Activated CD8-positive, alpha-beta memory T cell treated with anti-CD3 and anti-CD28 coated beads for 36 hours (primary cell): ENCODE measurements around the gene CAMK1D. TPM values are rescaled to one million over a fixed set of nuclear protein-coding genes. Genes with fewer than 3 reads are reported as not detected.

ENCODE experiments used
- CTCF ChIA-PET: fragments of 350-600 bp; sonication (Branson Sonifier 250); formaldehyde crosslinking; loops from one replicate; lab custom pipeline; 2021; ENCODE audit warnings: antibody characterized with exemption; lab: Charles Lee
- POLR2A ChIA-PET: fragments of 350-600 bp; sonication (Branson Sonifier 250); formaldehyde crosslinking; loops from one replicate; lab custom pipeline; 2021; ENCODE audit warnings: antibody characterized with exemption; lab: Charles Lee
- total RNA-seq, 2 experiments: library from RNA; stranded (reverse); gene quantifications; one replicate each; pipeline ENCODE4 v1.2.3, GENCODE V29; 2021

Gene CAMK1D
- total RNA-seq, 2 experiments from 2014 or later = 8.7 to 11.4 TPM

GRCh38 chr10:12586741-12587140 is 237.4 kb downstream of the CAMK1D start:
- ChIA-PET POLR2A (no interaction called here), CTCF (no interaction called here)

GRCh38 chr10:12587451-12587888 is 238.1 kb downstream of the CAMK1D start:
- CTCF ChIA-PET = interaction anchor here (0.8 kb wide), 1 partner anchor 11 kb away, joined by 3 read pairs; no protein-coding TSS in a partner anchor
- POLR2A ChIA-PET = interaction anchor here (0.6 kb wide), 1 partner anchor 129 kb away, joined by 6 read pairs; no protein-coding TSS in a partner anchor

- CTCF ChIA-PET = interaction anchor here (0.8 kb wide), 1 partner anchor 10 kb away, joined by 3 read pairs; no protein-coding TSS in a partner anchor
- POLR2A ChIA-PET = interaction anchor here (0.6 kb wide), 1 partner anchor 129 kb away, joined by 6 read pairs; no protein-coding TSS in a partner anchor
Measured at GRCh38 chr10:12588091-12588860, 238.9 kb downstream of the CAMK1D start.

- ChIA-PET CTCF (no interaction called here), POLR2A (no interaction called here)
Measured at GRCh38 chr10:12589291-12589690, 239.9 kb downstream of the CAMK1D start.

- ChIA-PET POLR2A (no interaction called here), CTCF (no interaction called here)
Measured at GRCh38 chr10:12589791-12590190, 240.4 kb downstream of the CAMK1D start.

GRCh38 chr10:12590675-12591659 is 241.6 kb downstream of the CAMK1D start:
- POLR2A ChIA-PET = no interaction called here

GRCh38 chr10:12592967-12593366 is 243.6 kb downstream of the CAMK1D start:
- ChIA-PET CTCF (no interaction called here), POLR2A (no interaction called here)

More at GRCh38 chr10:12590675-12591659, 241.6 kb downstream of the CAMK1D start:
- CTCF ChIA-PET = no interaction called here

- CTCF ChIA-PET = no interaction called here
Measured at GRCh38 chr10:12594448-12594944, 245.1 kb downstream of the CAMK1D start.

GRCh38 chr10:12595936-12596576 is 246.7 kb downstream of the CAMK1D start:
- POLR2A ChIA-PET = no interaction called here

More at GRCh38 chr10:12594448-12594944, 245.1 kb downstream of the CAMK1D start:
- POLR2A ChIA-PET = interaction anchor here (0.6 kb wide), 2 partner anchors 32 to 534 kb away, joined by 3 to 9 read pairs; no protein-coding TSS in a partner anchor

GRCh38 chr10:12597176-12597575 is 247.8 kb downstream of the CAMK1D start:
- CTCF ChIA-PET = interaction anchor here (1.3 kb wide), 1 partner anchor 27 kb away, joined by 5 read pairs; no protein-coding TSS in a partner anchor
- POLR2A ChIA-PET = no interaction called here

More at GRCh38 chr10:12595936-12596576, 246.7 kb downstream of the CAMK1D start:
- CTCF ChIA-PET = interaction anchor here (1.3 kb wide), 1 partner anchor 26 kb away, joined by 5 read pairs; no protein-coding TSS in a partner anchor

- ChIA-PET CTCF (interaction anchor here (0.9 to 1.3 kb wide), 2 partner anchors 10 to 28 kb away, joined by 3 to 5 read pairs; no protein-coding TSS in a partner anchor), POLR2A (no interaction called here)
Measured at GRCh38 chr10:12597788-12598765, 248.7 kb downstream of the CAMK1D start.

- CTCF ChIA-PET = interaction anchor here (0.6 kb wide), 1 partner anchor 27 kb away, joined by 6 read pairs; no protein-coding TSS in a partner anchor
Measured at GRCh38 chr10:12600652-12601051, 251.3 kb downstream of the CAMK1D start.

GRCh38 chr10:12602521-12602920 is 253.2 kb downstream of the CAMK1D start:
- ChIA-PET CTCF (no interaction called here), POLR2A (no interaction called here)

More at GRCh38 chr10:12600652-12601051, 251.3 kb downstream of the CAMK1D start:
- POLR2A ChIA-PET = no interaction called here

- CTCF ChIA-PET = no interaction called here
- POLR2A ChIA-PET = no interaction called here
Measured at GRCh38 chr10:12603766-12604470, 254.6 kb downstream of the CAMK1D start.

- ChIA-PET CTCF (no interaction called here), POLR2A (no interaction called here)
Measured at GRCh38 chr10:12605580-12606405, 256.4 kb downstream of the CAMK1D start.

- POLR2A ChIA-PET = no interaction called here
- CTCF ChIA-PET = no interaction called here
Measured at GRCh38 chr10:12606461-12606860, 257.1 kb downstream of the CAMK1D start.
